ENCODE measurements around the gene NUMA1. TPM values are rescaled to one million over a fixed set of nuclear protein-coding genes. Genes with fewer than 3 reads are reported as not detected.

Gene NUMA1
- polyA plus RNA-seq, 1 donor from 2014 or later = 116 TPM

Small RNA genes within 50 kb of the gene (small RNA-seq; reads per million reads assigned to genes)
- gene MIR3165 (0 to 0.39 (median 0) reads per million in 3 experiments), gene RNU6-72P (0 reads per million in 3 experiments)

Other genes with a start within 250 kb of the NUMA1 start
- gene DEFB108B, start 247.3 kb downstream of the NUMA1 start, polyA plus RNA-seq = not detected in 2 replicates
- not detected in 2 replicates for gene DEFB131B, start 202.1 kb downstream of the NUMA1 start, polyA plus RNA-seq
- 4.4 and 6.3 TPM in 2 replicates for gene XNDC1N, start 151.9 kb downstream of the NUMA1 start, polyA plus RNA-seq
- gene RNF121, start 151.5 kb downstream of the NUMA1 start, polyA plus RNA-seq = 19.2 and 21.2 TPM in 2 replicates
- gene IL18BP, start 81.6 kb downstream of the NUMA1 start, polyA plus RNA-seq = 3.1 and 3.2 TPM in 2 replicates
- 20.8 and 21.3 TPM in 2 replicates for gene LRRC51, start 308 bp upstream of the NUMA1 start, polyA plus RNA-seq
- 100 and 108 TPM in 2 replicates for gene LAMTOR1, start 22.8 kb upstream of the NUMA1 start, polyA plus RNA-seq
- 0.52 and 0.76 TPM in 2 replicates for gene TOMT, start 25.4 kb upstream of the NUMA1 start, polyA plus RNA-seq
- 52.8 and 64.6 TPM in 2 replicates for gene ANAPC15, start 32.2 kb upstream of the NUMA1 start, polyA plus RNA-seq
- gene FOLR3, start 55.2 kb upstream of the NUMA1 start, polyA plus RNA-seq = not detected in 2 replicates
- not detected in 2 replicates for gene FOLR1, start 111.6 kb upstream of the NUMA1 start, polyA plus RNA-seq
- gene FOLR2, start 136.3 kb upstream of the NUMA1 start, polyA plus RNA-seq = not detected in 2 replicates
- gene INPPL1, start 144.2 kb upstream of the NUMA1 start, polyA plus RNA-seq = 1.5 and 2.0 TPM in 2 replicates
- not detected in 2 replicates for gene PHOX2A, start 163.6 kb upstream of the NUMA1 start, polyA plus RNA-seq